ENCODE data around the gene HIVEP3.
A peak's percentile ranks its signal among the peaks of the same experiment; 100 is the strongest.

The HIVEP3 gene

DNA sequence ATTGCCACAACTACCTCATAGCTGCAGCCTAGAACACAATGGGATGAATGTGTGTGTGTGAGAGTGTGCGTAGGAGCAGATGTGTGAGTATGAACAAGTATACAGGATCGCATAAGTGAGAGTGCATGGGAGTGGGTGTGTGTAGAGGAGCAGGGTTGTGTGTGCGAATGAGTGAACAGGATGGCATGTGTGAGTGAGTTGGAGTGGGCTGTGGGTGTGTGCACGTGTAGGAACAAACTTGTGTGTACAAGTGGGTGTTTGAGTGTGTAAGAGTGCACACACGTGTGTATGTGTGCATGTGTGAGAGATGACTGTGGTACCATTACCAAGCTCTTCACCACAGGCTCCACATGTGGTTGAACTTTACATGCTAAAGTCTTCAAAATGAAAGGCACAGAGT lies 258.8 kb downstream of the HIVEP3 start:
- Histone ChIP-seq H3K4me2 (ENCODE audit: low read length) (peak overlapping the region; percentile 55), H3K9me3 (ENCODE audit: low read length) (no peaks in the 10 kb centered on the region), H3K4me3 (ENCODE audit: low read depth, low read length, poor library complexity, severe bottlenecking) (peak overlapping the region; percentile 63), H2AFZ (ENCODE audit: low read length) (no peak overlapping the region), H3K4me1 (ENCODE audit: insufficient read depth, low read length, severe bottlenecking) (peaks cover 63% of the 10 kb centered on the region), H3K36me3 (ENCODE audit: insufficient read depth, low read length) (no peaks in the 10 kb centered on the region), H3K27me3 (ENCODE audit: insufficient read depth, low read length) (no peaks in the 10 kb centered on the region), H3K9ac (ENCODE audit: low read length) (no peak overlapping the region), H3K27ac (ENCODE audit: low read depth, low read length, poor library complexity, severe bottlenecking) (no peak overlapping the region), H4K20me1 (ENCODE audit: insufficient read depth, low read length) (no peaks in the 10 kb centered on the region), H3K9me2 (ENCODE audit: low read depth, low read length) (no peaks in the 10 kb centered on the region), H3F3A (ENCODE audit: insufficient read depth, low read length) (no peaks in the 10 kb centered on the region), H3K79me2 (ENCODE audit: insufficient read depth, low read length) (peaks cover 14% of the 10 kb centered on the region; the same call in 1 of the 2 replicates)
- TF ChIP-seq, protein P1, sequence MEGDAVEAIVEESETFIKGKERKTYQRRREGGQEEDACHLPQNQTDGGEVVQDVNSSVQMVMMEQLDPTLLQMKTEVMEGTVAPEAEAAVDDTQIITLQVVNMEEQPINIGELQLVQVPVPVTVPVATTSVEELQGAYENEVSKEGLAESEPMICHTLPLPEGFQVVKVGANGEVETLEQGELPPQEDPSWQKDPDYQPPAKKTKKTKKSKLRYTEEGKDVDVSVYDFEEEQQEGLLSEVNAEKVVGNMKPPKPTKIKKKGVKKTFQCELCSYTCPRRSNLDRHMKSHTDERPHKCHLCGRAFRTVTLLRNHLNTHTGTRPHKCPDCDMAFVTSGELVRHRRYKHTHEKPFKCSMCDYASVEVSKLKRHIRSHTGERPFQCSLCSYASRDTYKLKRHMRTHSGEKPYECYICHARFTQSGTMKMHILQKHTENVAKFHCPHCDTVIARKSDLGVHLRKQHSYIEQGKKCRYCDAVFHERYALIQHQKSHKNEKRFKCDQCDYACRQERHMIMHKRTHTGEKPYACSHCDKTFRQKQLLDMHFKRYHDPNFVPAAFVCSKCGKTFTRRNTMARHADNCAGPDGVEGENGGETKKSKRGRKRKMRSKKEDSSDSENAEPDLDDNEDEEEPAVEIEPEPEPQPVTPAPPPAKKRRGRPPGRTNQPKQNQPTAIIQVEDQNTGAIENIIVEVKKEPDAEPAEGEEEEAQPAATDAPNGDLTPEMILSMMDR (IDR thresholded peaks at IDR 0.05; ENCODE audit: low read length): no peak
- no peak for TF ChIP-seq EZH2 (IDR thresholded peaks at IDR 0.05; ENCODE audit: borderline replicate concordance, low read length)

DNA sequence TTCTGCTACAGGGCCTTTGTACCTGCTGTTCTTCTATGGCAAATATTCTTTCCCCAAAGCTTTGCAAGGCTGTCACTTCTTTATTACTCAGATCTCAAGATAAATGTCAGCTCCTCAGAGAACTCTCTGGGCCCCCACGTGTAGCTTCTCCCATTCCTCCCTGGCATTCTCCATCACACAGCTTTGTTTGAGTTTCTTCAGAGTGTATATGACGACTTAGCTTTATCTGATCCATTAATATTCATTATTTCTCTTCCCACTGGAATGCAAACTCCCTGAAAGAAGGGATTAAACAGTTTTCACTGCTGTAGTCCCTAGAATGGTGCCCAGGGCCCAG lies 259.6 kb downstream of the HIVEP3 start:
- Histone ChIP-seq H3K4me2 (ENCODE audit: low read length) (peak overlapping the region; percentile 55), H4K20me1 (ENCODE audit: insufficient read depth, low read length) (no peaks in the 10 kb centered on the region), H3K9me2 (ENCODE audit: low read depth, low read length) (no peaks in the 10 kb centered on the region), H3K36me3 (ENCODE audit: insufficient read depth, low read length) (no peaks in the 10 kb centered on the region), H3F3A (ENCODE audit: insufficient read depth, low read length) (no peaks in the 10 kb centered on the region), H2AFZ (ENCODE audit: low read length) (no peak overlapping the region), H3K9ac (ENCODE audit: low read length) (peak overlapping the region; percentile 11; the same call in 1 of the 2 replicates), H3K4me3 (ENCODE audit: low read depth, low read length, poor library complexity, severe bottlenecking) (peak overlapping the region; percentile 8), H3K27ac (ENCODE audit: low read depth, low read length, poor library complexity, severe bottlenecking) (peak overlapping the region; percentile 75), H3K9me3 (ENCODE audit: low read length) (no peaks in the 10 kb centered on the region), H3K27me3 (ENCODE audit: insufficient read depth, low read length) (no peaks in the 10 kb centered on the region), H3K79me2 (ENCODE audit: insufficient read depth, low read length) (peaks cover 14% of the 10 kb centered on the region; the same call in 1 of the 2 replicates), H3K4me1 (ENCODE audit: insufficient read depth, low read length, severe bottlenecking) (peaks cover 71% of the 10 kb centered on the region)
- TF ChIP-seq EZH2 (IDR thresholded peaks at IDR 0.05; ENCODE audit: borderline replicate concordance, low read length): no peak
- TF ChIP-seq, protein P1 (IDR thresholded peaks at IDR 0.05; ENCODE audit: low read length): no peak

DNA sequence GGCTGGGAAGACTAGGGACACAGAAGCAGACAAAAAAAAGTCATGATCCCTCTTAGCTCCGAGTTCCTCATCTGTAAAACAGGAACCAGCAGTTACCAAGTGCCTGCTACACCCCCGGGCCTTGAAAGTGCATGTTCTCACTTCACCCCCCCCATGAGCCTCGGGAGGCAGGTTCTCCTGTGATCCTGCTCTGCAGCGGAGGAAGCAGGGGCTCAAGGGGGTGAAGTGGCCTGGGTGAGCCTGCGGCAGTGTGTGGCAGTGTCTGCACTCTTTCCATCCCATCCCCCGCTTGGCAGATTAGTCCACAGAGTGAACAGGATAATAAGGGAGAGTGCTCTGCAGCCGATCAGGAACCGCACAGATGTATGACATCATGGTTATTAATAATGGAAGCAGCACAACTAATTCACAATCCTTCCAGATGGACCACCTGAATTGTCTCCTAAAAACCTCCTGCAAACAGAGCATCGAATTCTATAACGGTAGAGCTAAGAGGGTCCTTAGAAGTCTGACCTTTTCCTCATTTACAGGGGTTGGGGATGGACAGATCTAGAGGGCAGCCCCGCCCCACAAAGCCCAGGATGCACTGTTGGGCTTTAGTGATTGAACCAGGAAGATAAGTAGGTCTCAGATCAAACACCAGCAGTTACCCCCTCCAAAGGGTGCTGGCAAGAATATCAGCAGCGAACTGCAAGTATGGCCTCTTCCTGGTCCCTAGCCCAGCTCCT lies 260.1 kb downstream of the HIVEP3 start:
- Histone ChIP-seq H3K36me3 (ENCODE audit: insufficient read depth, low read length) (no peaks in the 10 kb centered on the region), H3K4me2 (ENCODE audit: low read length) (peak overlapping the region; percentile 55), H3K27me3 (ENCODE audit: insufficient read depth, low read length) (no peaks in the 10 kb centered on the region), H3K4me3 (ENCODE audit: low read depth, low read length, poor library complexity, severe bottlenecking) (peak overlapping the region; percentile 8), H3F3A (ENCODE audit: insufficient read depth, low read length) (no peaks in the 10 kb centered on the region), H3K79me2 (ENCODE audit: insufficient read depth, low read length) (peaks cover 14% of the 10 kb centered on the region; the same call in 1 of the 2 replicates), H2AFZ (ENCODE audit: low read length) (no peak overlapping the region), H3K9me2 (ENCODE audit: low read depth, low read length) (no peaks in the 10 kb centered on the region), H4K20me1 (ENCODE audit: insufficient read depth, low read length) (no peaks in the 10 kb centered on the region), H3K9me3 (ENCODE audit: low read length) (no peaks in the 10 kb centered on the region), H3K27ac (ENCODE audit: low read depth, low read length, poor library complexity, severe bottlenecking) (peak overlapping the region; percentile 75), H3K9ac (ENCODE audit: low read length) (peak overlapping the region; percentile 11; the same call in 1 of the 2 replicates), H3K4me1 (ENCODE audit: insufficient read depth, low read length, severe bottlenecking) (peaks cover 76% of the 10 kb centered on the region)
- TF ChIP-seq, protein P1 (IDR thresholded peaks at IDR 0.05; ENCODE audit: low read length): no peak
- TF ChIP-seq EZH2 (IDR thresholded peaks at IDR 0.05; ENCODE audit: borderline replicate concordance, low read length): no peak

Measured in OCI-LY1 (cell line).